Activated CD4-positive, alpha-beta T cell treated with anti-CD3 and anti-CD28 coated beads, Interleukin-2, amount 50 U/mL, for 1 hour (primary cell): ENCODE data around the gene PDK4.
"Not testable (repeated sequence)": the region's sequence is repeated elsewhere in the genome, so short reads cannot be mapped to it uniquely, and the experiment has no call there.

Source experiments
- DNase-seq: peaks from one replicate; pipeline ENCODE4 v3.0.0-alpha.2; 2020

The PDK4 gene

GRCh38 chr7:95604397-95604796, 8.1 kb upstream of the PDK4 start:
- not testable (repeated sequence) for DNase-seq

DNA sequence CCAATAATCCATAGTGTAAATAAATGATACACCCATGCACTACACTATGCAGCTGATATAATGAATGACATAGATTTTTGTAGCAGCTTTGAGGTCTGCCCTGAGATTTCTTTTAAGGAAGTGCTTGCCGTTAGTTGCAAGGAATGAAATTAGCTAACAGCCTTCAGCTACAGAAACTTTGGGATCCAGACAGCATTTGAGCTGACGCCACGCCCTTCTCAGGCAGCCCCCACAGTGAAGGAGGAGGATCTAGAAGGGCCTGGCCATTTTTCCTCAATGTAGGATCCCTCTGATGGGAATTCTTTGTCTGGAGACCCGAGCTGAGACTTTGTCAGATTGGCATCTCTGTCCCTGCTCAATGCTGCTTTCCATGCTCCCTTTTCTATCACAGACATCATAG, 6.1 kb upstream of the PDK4 start:
- DNase-seq = no peak

DNA sequence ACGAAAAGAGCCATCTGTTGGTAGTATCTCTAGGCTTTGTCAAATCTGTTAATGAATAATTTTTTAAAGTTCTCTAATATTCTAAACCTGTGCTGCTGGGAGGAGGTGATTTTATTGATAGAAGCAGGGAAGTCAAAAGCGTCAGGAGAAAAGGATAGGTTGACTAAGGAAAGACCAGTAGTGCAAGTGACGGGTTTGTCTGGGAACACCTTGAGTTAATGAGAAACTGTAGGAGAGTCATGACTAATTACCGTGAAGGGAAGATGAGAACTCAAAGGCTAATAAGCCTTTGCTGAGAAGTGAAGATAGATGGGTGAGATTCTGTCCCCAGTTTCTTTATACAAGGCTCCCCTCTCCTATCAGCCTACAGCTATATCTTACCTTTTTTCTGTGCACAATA, 5.0 kb upstream of the PDK4 start:
- DNase-seq = no peak

DNA sequence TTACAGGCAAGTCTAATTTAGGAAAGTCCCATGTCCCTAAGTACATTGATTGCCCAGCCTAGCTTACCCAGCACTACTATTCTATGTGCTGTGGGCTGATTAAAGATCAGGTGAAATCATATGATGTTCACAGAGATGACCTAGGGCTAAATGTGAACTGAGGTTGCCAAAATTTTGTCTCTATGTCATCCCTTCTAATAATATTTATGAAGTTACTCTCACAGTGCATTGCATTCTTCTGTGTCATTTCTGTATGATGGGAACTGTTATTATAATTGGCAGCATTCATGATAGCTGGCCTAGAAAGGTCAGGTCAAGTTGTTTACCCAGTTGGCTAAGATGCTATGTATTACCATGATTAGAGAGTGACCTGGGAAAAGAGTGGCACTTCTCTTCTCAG, 2.8 kb upstream of the PDK4 start:
- DNase-seq = no peak

GRCh38 chr7:95598511-95598910, 2.2 kb upstream of the PDK4 start:
- DNase-seq = no peak

DNA sequence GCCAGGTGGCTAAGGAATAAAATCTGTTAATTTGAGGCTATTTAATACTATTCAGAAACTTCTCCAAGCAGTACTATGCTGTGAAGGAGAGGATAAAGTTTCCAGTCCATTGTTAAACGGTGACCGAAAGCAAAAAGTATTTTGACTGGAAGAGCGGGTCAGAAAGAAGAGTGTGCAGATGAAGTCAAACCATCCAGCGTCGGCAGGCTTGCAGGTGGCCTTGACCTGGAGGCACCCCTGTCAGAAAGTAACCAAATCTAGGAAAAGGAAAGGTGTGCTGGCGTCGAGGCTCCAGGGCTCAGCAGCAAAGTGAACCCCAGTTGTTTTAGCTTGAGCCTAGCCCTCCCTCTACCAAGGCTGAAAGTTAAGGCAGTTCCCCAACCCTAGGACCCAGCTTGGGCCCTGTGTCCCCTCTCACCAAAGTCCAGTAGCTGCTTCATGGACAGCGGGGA, 544 bp downstream of the PDK4 start:
- DNase-seq = no peak

GRCh38 chr7:95594185-95594584, 2.1 kb downstream of the PDK4 start:
- DNase-seq = no peak

DNA sequence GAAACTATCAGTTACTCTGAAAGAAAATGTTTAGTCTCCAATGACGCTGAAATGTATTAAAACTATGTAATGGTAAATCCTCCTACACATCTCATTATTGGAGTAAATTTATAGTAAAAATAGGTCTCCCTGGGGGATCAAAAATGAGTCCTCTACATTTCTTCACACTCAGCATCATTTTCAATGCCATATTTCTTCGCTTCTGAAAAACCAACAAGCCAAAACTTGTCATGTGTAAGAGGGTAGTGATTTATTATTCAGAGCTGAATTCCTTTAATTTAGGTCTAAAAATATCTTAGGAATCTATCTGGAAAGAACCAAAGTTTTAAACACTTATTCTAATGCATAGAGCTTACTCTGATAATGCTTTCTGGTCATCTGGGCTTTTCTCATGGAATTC, 3.0 kb downstream of the PDK4 start:
- no peak for DNase-seq

DNA sequence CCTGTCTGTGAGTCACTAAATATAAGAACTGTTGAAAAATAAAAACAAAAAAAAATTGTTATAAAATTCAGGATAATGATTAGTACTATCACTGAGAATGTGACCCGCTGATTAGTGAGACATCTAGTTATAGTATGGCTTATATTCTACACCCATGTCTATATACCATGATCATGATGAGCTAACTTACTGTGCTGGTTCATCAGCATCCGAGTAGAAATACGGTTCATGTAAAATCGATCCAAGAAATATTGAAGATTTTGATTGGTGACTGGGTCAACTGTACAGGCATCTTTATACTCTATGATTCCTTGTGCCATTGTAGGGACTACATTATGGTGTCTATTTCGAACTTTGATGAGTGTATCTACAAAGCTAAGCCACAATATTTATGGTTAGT, 3.7 kb downstream of the PDK4 start:
- no peak for DNase-seq

DNA sequence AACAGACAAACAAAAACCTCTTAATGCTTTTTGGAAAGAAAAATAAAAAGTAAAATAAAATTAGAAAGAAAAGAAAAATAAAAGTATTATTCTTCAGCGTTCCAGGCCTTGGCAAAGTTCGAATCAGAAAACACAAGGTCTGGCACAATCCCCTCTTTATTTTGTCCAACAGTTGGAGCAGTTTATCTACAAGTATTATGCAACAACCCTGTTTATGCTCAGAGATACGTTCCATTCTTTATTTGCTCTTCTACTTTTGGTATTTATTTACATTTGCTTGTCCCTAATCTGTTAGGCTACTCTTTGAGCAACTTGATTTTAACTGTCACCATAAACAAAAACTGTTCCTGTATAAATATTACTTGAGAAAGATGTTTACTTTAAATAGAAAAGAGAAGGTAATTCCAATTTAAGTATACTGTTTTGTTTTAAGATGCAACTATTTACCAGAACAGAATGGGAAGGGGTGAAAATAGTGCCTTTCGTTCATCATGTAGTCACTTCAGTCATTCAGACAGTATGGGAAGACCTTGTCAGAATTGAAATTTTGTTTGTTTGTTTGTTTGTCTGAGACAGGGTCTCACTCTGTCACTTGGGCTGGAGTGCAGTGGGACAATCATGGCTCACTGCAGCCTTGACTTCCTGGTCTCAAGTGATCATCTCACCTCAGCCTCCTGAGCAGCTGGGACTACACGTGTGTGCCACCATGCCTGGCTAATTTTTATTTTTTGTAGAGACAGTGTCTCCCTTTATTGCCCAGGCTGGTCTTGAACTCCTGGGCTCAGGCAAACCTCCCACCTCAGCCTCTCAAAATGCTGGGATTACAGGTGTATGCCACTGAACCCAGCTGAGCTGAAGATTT, 5.7 kb downstream of the PDK4 start:
- no peak for DNase-seq

GRCh38 chr7:95589766-95590165, 6.5 kb downstream of the PDK4 start:
- DNase-seq = no peak

DNA sequence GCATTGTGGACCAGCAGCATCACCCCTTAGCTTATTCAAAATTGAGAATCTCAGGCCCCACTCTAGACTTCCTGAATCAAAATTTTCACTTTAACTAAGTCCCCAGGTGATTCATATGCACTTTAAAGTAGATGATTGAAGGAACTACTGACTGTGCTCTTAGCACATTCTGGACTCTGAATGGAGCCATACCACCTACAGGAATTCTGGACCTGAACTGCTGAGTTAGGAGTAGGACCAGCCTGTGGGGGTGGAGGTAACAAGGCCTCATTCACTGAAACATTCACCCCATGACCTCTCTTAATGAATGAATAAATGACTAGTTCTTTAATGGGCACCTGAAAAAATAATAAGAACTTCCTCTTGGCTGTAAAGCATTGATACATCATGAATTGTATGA, 7.3 kb downstream of the PDK4 start:
- no peak for DNase-seq

GRCh38 chr7:95586951-95587301, 9.4 kb downstream of the PDK4 start:
- DNase-seq = no peak

- DNase-seq = no peak
Measured at GRCh38 chr7:95585426-95585789, 10.9 kb downstream of the PDK4 start.

- no peak for DNase-seq
Measured at GRCh38 chr7:95584769-95585425, 11.4 kb downstream of the PDK4 start.

DNA sequence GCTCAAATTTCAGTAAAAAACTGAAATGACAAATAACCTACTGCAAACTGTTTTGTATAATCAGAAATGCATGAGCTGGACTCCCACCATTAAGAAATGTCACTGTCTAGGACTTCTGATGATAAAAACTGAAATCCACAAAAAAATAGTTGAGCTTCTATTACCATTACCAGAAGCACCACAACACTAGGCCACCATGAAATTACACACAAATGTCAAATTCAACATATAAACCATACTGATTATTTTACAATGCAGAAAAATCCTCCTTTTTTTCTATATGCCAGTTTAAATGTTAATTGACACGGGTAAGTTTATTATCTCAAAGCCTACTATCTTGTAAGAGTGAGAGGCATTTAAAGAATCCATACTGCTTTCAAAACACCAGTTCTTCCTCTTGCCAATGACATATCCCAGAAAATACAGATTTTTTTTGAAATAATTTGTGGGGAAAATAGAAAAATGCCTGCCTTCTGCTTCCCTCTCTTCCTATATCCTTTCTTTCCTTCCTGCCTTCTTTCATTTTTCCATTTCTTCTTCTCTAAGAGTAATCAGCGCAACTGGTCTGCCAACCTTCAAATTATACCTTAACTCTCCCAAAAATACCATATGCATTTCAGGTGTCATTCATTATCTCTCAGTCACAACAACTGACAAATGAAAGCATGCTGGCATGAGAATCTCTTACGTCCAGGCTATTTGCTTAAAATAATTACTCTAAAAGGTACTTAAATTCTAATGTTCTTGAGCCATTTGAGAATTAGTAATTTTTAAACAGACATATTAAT, 12.3 kb downstream of the PDK4 start:
- no peak for DNase-seq

- DNase-seq = no peak
Measured at GRCh38 chr7:95582578-95583293, 13.6 kb downstream of the PDK4 start.

GRCh38 chr7:95581467-95581866, 14.8 kb downstream of the PDK4 start:
- no peak for DNase-seq

DNA sequence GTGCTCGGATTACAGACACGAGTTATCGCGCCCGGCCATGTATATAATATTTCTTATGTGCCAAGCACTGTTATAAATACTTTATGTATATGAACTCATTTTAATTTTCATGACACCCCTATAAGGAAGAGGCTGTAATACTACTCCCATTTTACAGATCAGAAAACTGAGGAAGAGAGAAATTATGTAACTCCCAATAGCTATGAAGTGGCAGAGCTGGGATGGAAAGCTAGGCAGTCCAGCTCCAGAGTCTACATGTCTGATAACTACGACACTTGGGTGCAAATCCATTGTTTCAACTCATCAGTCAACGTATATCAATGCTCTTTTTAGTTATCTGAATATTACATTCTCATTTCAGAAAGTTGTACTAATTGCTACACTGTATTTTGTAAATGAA, 17.0 kb downstream of the PDK4 start:
- no peak for DNase-seq

- no peak for DNase-seq
Measured at GRCh38 chr7:95578299-95578855, 17.9 kb downstream of the PDK4 start.

DNA sequence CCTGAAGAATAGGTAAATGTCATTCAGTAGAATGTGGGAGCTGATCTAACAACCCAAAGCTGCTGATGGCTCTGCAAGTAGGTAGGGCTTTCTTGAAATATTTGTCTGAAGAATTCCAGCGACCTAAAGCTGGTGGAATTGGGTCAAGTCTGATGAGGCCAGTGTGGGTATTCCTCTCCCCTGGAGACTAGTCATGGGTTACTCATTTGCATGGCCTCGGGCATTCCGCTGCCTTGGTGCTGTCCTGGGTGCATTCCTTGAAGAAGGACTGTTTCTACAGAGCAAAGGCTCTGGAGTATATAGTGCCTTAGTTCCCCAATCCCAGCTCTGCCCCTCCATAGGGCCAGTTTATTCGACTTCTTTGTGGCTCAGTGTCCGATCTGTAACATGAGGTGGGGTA, 19.2 kb downstream of the PDK4 start:
- DNase-seq = no peak

- no peak for DNase-seq
Measured at GRCh38 chr7:95569720-95570119, 26.6 kb downstream of the PDK4 start.

- no peak for DNase-seq
Measured at GRCh38 chr7:95560674-95561073, 35.6 kb downstream of the PDK4 start.
